HL-60 (cell line): ENCODE data around the gene FAM50B.

Source experiments
- GABPA ChIP-seq: IDR thresholded peaks from 2 replicates; pipeline ENCODE4 v1.6.1; 2012; ENCODE audit warnings: low read depth
- POLR2AphosphoS5 ChIP-seq: IDR thresholded peaks from 2 replicates; pipeline ENCODE4 v1.6.1; 2012; ENCODE audit warnings: low read depth
- TF ChIP-seq, protein P1 (sequence below): IDR thresholded peaks from one replicate; pipeline ENCODE4 v1.5.1; 2011; ENCODE audit warnings: low read length, control low read depth, inconsistent platforms; ENCODE audit not compliant: insufficient read depth

GRCh38 chr6:3868544-3868943, 19.4 kb downstream of the FAM50B start:
- TF ChIP-seq, protein P1, sequence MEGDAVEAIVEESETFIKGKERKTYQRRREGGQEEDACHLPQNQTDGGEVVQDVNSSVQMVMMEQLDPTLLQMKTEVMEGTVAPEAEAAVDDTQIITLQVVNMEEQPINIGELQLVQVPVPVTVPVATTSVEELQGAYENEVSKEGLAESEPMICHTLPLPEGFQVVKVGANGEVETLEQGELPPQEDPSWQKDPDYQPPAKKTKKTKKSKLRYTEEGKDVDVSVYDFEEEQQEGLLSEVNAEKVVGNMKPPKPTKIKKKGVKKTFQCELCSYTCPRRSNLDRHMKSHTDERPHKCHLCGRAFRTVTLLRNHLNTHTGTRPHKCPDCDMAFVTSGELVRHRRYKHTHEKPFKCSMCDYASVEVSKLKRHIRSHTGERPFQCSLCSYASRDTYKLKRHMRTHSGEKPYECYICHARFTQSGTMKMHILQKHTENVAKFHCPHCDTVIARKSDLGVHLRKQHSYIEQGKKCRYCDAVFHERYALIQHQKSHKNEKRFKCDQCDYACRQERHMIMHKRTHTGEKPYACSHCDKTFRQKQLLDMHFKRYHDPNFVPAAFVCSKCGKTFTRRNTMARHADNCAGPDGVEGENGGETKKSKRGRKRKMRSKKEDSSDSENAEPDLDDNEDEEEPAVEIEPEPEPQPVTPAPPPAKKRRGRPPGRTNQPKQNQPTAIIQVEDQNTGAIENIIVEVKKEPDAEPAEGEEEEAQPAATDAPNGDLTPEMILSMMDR: no peak
- TF ChIP-seq GABPA: no peak
- TF ChIP-seq POLR2AphosphoS5: no peak
